Keratinocyte (primary cell): ENCODE results near the gene CAMSAP1. TPM values are rescaled to one million over a fixed set of nuclear protein-coding genes. Genes with fewer than 3 reads are reported as not detected.

Experiments
- DNase-seq: peaks from one replicate; pipeline ENCODE4 v3.0.0-alpha.2; 2011; ENCODE audit warnings: low read depth, missing footprints, low spot score
- FAIRE-seq: peaks from 2 replicates; lab custom pipeline; 2011; peaks lifted over from hg19 to GRCh38; lab: Jason Lieb, UNC
- H2AFZ ChIP-seq: 2 replicates; pipeline ENCODE4 v1.6.0; 2012; ENCODE audit warnings: low read length, control low read depth, inconsistent platforms; ENCODE audit not compliant: control insufficient read depth
- H3K27ac ChIP-seq: 2 replicates; pipeline ENCODE4 v1.5.1; 2011; ENCODE audit warnings: low read length; ENCODE audit not compliant: control insufficient read depth, insufficient read depth
- H3K27me3 ChIP-seq: 3 replicates; pipeline ENCODE4 v1.6.0; 2011; ENCODE audit warnings: low read length; ENCODE audit not compliant: control insufficient read depth, insufficient read depth; ENCODE audit errors: extremely low read depth
- H3K36me3 ChIP-seq, 2 experiments: 2 replicates in 1 of 2; 3 replicates in 1 of 2; pipeline ENCODE4 v1.5.1; 2011; ENCODE audit warnings: low read length in 2 of 2, mild to moderate bottlenecking in 1 of 2; ENCODE audit not compliant: control insufficient read depth in 2 of 2, insufficient read depth in 2 of 2; ENCODE audit errors: extremely low read depth in 1 of 2
- H3K4me1 ChIP-seq: 3 replicates; pipeline ENCODE4 v1.5.1; 2011; ENCODE audit warnings: low read length; ENCODE audit not compliant: control insufficient read depth, insufficient read depth; ENCODE audit errors: extremely low read depth
- H3K4me2 ChIP-seq: 3 replicates; pipeline ENCODE4 v1.6.0; 2011; ENCODE audit warnings: low read depth, low read length; ENCODE audit not compliant: control insufficient read depth, insufficient read depth; ENCODE audit errors: extremely low read depth
- H3K4me3 ChIP-seq, 3 experiments: fragments of 200-600 bp in 1 of 3; sonication (generic) in 1 of 3; 2 replicates in 2 of 3; 3 replicates in 1 of 3; pipeline ENCODE4 v1.5.1; 2011 to 2016; ENCODE audit warnings: low read length in 3 of 3, mild to moderate bottlenecking in 3 of 3, control low read depth in 2 of 3, inconsistent platforms in 1 of 3, low read depth in 1 of 3, mixed read lengths in 1 of 3, mixed run types in 1 of 3, moderate library complexity in 1 of 3; ENCODE audit not compliant: control insufficient read depth in 2 of 3, insufficient read depth in 2 of 3; ENCODE audit errors: extremely low read depth in 1 of 3
- H3K79me2 ChIP-seq: 2 replicates; pipeline ENCODE4 v1.6.0; 2012; ENCODE audit warnings: low read length; ENCODE audit not compliant: control insufficient read depth, insufficient read depth
- H3K9ac ChIP-seq: 3 replicates; pipeline ENCODE4 v1.6.0; 2011; ENCODE audit warnings: low read length; ENCODE audit not compliant: control insufficient read depth, insufficient read depth; ENCODE audit errors: extremely low read depth
- H3K9me1 ChIP-seq: 3 replicates; pipeline ENCODE4 v1.6.0; 2011; ENCODE audit warnings: low read length; ENCODE audit not compliant: control insufficient read depth, insufficient read depth; ENCODE audit errors: extremely low read depth
- H3K9me3 ChIP-seq: 2 replicates; pipeline ENCODE4 v1.5.1; 2012; ENCODE audit warnings: low read depth, low read length; ENCODE audit not compliant: control insufficient read depth
- H4K20me1 ChIP-seq: 3 replicates; pipeline ENCODE4 v1.6.0; 2011; ENCODE audit warnings: low read length; ENCODE audit not compliant: control insufficient read depth, insufficient read depth; ENCODE audit errors: extremely low read depth
- CTCF ChIP-seq, 3 experiments: IDR thresholded peaks in 1 of 3; conservative IDR thresholded peaks in 1 of 3; optimal IDR thresholded peaks in 1 of 3; 2 replicates in 2 of 3; 3 replicates in 1 of 3; pipeline versions ENCODE3 to v1.5.1; 2011; ENCODE audit warnings: low read length in 3 of 3, mild to moderate bottlenecking in 3 of 3, moderate library complexity in 2 of 3, control low read depth in 1 of 3, inconsistent platforms in 1 of 3; ENCODE audit not compliant: insufficient read depth in 2 of 3; ENCODE audit errors: extremely low read depth in 1 of 3
- EZH2 ChIP-seq: IDR thresholded peaks from one replicate; pipeline ENCODE4 v1.6.1; 2012; ENCODE audit warnings: inconsistent platforms, mild to moderate bottlenecking, low read length, moderate library complexity
- dilution Hi-C: fragments of 300-500 bp; cut with MboI; formaldehyde crosslinking; loops from one replicate; pipeline ENCODE4 v1.7.0; 2020; ENCODE audit warnings: low sequenced_read_pairs; ENCODE audit not compliant: extremely low pct_ligation_motif_present
- polyA plus RNA-seq, 5 experiments: library from polyadenylated mRNA; depleted of rRNA in 3 of 5; stranded (reverse) in 3 of 5; stranded (forward) in 1 of 5; unstranded in 1 of 5; fragments of >200 nt; gene quantifications; 1 replicate in 1 of 5; 2 replicates in 3 of 5; 3 replicates in 1 of 5; pipeline versions ENCODE4 v1.2.1 to v1.2.3, GENCODE V29; 2011 to 2012; ENCODE audit warnings: missing spikeins in 2 of 5, low read depth in 1 of 5, low replicate concordance in 1 of 5

Gene CAMSAP1
- polyA plus RNA-seq, 1 donor (not counting 4 experiments of a cell fraction or from before 2014, with no cell fraction given), result 8.3 TPM

- Histone ChIP-seq H3K9me3 (no peaks in the 10 kb centered on the region), H3K27ac (no peak overlapping the region), H3K27me3 (no peaks in the 10 kb centered on the region), H2AFZ (no peak overlapping the region), H3K9me1 (no peaks in the 10 kb centered on the region), H3K79me2 (no peaks in the 10 kb centered on the region), H4K20me1 (peaks cover 2% of the 10 kb centered on the region), H3K9ac (no peak overlapping the region), H3K4me3 (no peak overlapping the region), H3K4me2 (no peak overlapping the region), H3K4me1 (peaks cover 14% of the 10 kb centered on the region), H3K36me3 (peaks cover 0 to 1% of the 10 kb centered on the region in 2 experiments)
- TF ChIP-seq EZH2, result no peak
- no peak for TF ChIP-seq CTCF (optimal IDR thresholded peaks at IDR 0.05 in 1 of 3, IDR thresholded peaks at IDR 0.05 in 1 of 3, conservative IDR thresholded peaks at IDR 0.05 in 1 of 3; ENCODE audit: extremely low read depth in 1 of 3, insufficient read depth in 2 of 3, low read length in 3 of 3)
- dilution Hi-C loops, result no loop called here
- no peak for DNase-seq
- no peak for FAIRE-seq
Observed at GRCh38 chr9:135923508-135923907, 16.2 kb upstream of the CAMSAP1 start.

DNA sequence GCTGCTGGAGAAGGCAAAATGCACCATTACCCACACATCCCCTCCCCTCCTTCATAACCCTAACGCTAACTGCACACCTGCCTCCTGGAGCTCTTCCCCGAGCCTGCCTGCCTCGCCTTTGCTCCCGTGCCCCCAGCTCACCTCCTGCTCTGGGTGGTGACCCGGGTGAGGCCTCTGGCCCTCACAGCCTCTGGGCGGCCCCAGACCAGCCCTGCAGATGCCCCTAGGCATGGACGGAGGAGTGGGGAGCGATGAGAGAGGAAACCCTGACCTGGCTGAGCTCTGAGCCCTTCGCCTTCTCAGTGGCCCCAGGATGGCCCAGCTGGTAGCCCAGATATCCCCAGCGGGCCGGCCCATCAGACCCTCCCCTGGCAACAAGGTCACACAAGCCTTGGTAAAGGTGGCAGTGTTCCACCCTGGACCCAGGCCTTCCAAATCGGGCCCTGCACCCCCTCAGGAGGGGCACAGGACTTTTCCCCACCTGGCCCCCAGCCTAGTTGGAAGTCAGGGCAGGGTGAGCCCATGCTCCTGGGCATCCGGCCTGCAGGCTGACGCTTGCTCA, 14.5 kb upstream of the CAMSAP1 start:
- no peaks in the 10 kb centered on the region for H3K79me2 ChIP-seq
- dilution Hi-C loops, result no loop called here
- peaks cover 4% of the 10 kb centered on the region for H3K9me3 ChIP-seq
- peaks cover 3% of the 10 kb centered on the region for H3K4me1 ChIP-seq
- H3K4me2 ChIP-seq, result no peak overlapping the region
- H3K4me3 ChIP-seq, result no peak overlapping the region
- no peak overlapping the region for H3K27ac ChIP-seq
- no peak for TF ChIP-seq EZH2
- no peak for TF ChIP-seq CTCF (optimal IDR thresholded peaks at IDR 0.05 in 1 of 3, IDR thresholded peaks at IDR 0.05 in 1 of 3, conservative IDR thresholded peaks at IDR 0.05 in 1 of 3; ENCODE audit: extremely low read depth in 1 of 3, insufficient read depth in 2 of 3, low read length in 3 of 3)
- no peak for DNase-seq
- H4K20me1 ChIP-seq, result no peaks in the 10 kb centered on the region
- no peaks in the 10 kb centered on the region for H3K36me3 ChIP-seq
- H3K9ac ChIP-seq, result no peak overlapping the region
- H2AFZ ChIP-seq, result no peak overlapping the region
- H3K9me1 ChIP-seq, result no peaks in the 10 kb centered on the region
- FAIRE-seq, result no peak
- H3K27me3 ChIP-seq, result no peaks in the 10 kb centered on the region
